Dermis blood vessel endothelial cell (primary cell): ENCODE measurements around the gene SLC39A6. TPM values are rescaled to one million over a fixed set of nuclear protein-coding genes. Genes with fewer than 3 reads are reported as not detected.

Experiments used
- total RNA-seq: library from RNA; depleted of rRNA; stranded (reverse); fragments of >200 nt; gene quantifications from 2 replicates; pipeline ENCODE4 v1.2.3, GENCODE V29; 2014

The SLC39A6 gene
- total RNA-seq, 1 donor from 2014 or later, result 18.2 TPM

Other genes with a start within 250 kb of the SLC39A6 start
- gene RPRD1A, start 61.8 kb downstream of the SLC39A6 start, total RNA-seq, result 51.7 and 58.4 TPM in 2 replicates
- 51.5 and 69.6 TPM in 2 replicates for gene ELP2, start 559 bp upstream of the SLC39A6 start, total RNA-seq
- 0.34 and 0.79 TPM in 2 replicates for gene MOCOS, start 58.2 kb upstream of the SLC39A6 start, total RNA-seq
- 0.14 and 0.34 TPM in 2 replicates for gene FHOD3, start 168.4 kb upstream of the SLC39A6 start, total RNA-seq